GM13976 (cell line): ENCODE data around the gene BAHD1.

Source experiments
- DNase-seq: peaks from one replicate; pipeline ENCODE4 v3.0.0; 2012; ENCODE audit warnings: low spot score
- in situ Hi-C: fragments of 300-500 bp; cut with MboI; formaldehyde crosslinking; loops from one replicate; pipeline ENCODE4 v1.12.0; 2022; ENCODE audit warnings: low sequenced_read_pairs, mixed read lengths, inconsistent platforms; ENCODE audit not compliant: unreplicated experiment
- TF ChIP-seq, protein P1 (sequence below): IDR thresholded peaks from 2 replicates; pipeline ENCODE4 v1.5.1; 2012; ENCODE audit warnings: borderline replicate concordance, mild to moderate bottlenecking; ENCODE audit not compliant: insufficient read depth; ENCODE audit errors: extremely low read depth, missing control alignments, control extremely low read depth

The BAHD1 gene

DNA sequence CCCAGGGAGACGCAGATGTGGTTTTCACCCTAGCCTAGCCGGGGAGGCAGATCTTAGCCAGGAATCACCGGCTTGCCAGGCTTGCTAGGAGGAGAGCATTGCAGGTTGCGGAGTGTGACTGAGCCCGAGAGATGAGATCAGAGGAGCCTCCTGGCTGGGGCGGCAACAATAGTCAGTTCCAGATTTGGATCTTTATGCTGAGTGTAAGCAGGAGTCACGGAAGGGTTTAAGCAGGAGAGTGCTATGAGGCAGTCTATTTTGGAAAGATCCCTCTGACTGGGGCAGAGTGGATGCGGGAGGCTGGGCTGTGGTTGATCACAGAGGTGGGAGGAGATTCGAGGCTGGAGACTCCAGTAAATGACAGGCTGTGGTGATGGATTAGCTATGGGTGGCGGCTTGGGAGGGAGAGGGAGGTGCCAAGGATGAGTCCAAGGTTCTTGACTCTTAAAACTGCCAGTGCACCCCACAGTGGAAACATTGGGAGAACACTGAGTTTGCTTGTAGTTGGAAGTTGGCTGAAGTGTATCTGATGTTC lies 10.4 kb upstream of the BAHD1 start:
- in situ Hi-C loops = no loop called here
- no peak for DNase-seq
- TF ChIP-seq, protein P1, sequence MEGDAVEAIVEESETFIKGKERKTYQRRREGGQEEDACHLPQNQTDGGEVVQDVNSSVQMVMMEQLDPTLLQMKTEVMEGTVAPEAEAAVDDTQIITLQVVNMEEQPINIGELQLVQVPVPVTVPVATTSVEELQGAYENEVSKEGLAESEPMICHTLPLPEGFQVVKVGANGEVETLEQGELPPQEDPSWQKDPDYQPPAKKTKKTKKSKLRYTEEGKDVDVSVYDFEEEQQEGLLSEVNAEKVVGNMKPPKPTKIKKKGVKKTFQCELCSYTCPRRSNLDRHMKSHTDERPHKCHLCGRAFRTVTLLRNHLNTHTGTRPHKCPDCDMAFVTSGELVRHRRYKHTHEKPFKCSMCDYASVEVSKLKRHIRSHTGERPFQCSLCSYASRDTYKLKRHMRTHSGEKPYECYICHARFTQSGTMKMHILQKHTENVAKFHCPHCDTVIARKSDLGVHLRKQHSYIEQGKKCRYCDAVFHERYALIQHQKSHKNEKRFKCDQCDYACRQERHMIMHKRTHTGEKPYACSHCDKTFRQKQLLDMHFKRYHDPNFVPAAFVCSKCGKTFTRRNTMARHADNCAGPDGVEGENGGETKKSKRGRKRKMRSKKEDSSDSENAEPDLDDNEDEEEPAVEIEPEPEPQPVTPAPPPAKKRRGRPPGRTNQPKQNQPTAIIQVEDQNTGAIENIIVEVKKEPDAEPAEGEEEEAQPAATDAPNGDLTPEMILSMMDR = no peak

DNA sequence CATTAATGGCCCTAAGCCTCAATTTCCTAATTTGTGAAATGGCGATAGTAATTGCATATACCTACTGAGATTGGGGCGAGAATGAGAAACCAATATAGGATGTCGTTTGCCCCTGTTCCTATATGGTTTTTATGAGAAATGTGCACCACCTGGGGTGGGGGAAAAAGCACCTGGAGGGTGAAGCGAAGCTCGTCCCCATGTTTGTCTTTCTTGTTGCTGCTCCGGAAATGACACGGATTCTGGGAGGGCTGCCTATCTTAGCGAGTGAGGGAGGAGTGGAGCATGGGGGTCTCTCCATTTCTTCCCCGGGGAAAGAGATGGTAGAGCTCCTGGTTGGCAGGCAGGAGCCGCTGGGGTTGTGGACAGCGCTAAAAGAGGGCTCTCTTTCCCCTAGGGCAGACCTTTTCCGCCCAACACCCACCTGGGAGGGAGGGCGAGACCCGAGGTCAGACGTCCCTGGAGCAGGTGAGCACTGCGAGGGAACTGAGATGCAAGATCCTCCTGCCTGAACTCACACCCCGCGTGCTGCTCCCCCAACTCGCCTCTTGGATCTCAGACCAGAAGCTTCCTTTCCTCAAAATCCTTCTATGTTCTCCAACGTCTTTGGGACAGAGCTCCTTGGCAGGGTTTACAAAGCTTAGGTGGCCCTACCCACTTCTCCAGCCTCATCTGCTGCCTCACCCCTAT lies 5.6 kb upstream of the BAHD1 start:
- in situ Hi-C loops = no loop called here
- TF ChIP-seq, protein P1 = no peak
- no peak for DNase-seq

DNA sequence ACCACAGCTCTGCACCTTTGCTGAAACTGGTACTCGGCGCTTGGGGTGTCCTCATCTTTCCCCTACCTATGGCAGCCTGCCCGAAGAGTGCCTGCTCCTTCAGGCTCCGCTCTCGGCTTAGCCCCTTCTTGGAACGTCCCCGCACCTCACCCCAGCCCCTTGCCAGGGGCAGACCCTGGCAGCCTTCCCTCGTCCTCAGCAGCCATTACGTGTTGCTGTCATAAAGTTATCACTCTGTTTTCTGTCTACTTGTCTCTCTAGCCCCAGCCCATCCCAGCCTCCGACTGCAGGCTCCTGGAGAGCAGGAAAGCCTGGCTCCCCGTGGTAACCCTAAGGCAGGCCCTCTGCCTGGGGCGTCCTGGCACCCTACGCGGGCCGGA lies 5.1 kb upstream of the BAHD1 start:
- DNase-seq = no peak
- TF ChIP-seq, protein P1 = no peak
- in situ Hi-C loops = no loop called here

DNA sequence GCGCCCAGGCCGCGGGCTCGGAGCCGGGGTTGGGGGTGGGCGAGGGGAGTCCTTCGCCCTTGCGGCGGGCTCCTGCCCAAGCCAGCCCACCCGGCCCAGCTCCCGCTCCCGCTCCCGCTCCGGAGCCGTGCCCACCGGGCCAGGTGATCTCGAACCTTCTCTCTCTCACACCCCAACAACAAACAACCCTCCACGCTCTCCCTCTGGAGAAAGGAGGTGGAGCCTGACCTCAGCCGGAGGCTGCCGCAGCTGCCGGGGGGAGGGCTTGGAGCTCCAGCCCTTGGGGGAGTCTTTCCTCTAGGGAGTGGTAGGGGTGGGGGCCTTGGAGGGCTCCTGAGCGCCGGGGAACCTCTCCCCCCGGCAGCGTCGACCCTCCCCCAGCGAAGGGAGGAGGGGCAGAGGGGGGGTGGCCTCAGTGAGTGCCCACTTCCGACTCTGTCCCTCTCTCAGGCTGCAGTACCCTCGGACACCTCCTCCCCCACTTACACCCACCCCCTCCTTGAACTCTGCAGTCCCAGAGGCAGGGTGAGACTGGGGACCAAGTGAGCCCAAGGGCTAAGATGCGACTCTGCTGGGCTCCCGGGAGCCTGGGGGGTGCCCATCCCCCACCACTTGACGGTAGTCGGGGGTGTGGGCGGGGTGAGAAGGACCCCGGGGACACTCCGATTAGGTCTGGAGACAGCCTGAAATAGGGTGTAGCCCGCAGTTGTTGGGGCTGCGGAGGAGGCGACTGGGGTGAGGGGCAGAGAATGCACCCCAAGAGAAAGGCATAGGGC lies 4.4 kb upstream of the BAHD1 start:
- TF ChIP-seq, protein P1 = no peak
- in situ Hi-C loops = no loop called here
- no peak for DNase-seq

DNA sequence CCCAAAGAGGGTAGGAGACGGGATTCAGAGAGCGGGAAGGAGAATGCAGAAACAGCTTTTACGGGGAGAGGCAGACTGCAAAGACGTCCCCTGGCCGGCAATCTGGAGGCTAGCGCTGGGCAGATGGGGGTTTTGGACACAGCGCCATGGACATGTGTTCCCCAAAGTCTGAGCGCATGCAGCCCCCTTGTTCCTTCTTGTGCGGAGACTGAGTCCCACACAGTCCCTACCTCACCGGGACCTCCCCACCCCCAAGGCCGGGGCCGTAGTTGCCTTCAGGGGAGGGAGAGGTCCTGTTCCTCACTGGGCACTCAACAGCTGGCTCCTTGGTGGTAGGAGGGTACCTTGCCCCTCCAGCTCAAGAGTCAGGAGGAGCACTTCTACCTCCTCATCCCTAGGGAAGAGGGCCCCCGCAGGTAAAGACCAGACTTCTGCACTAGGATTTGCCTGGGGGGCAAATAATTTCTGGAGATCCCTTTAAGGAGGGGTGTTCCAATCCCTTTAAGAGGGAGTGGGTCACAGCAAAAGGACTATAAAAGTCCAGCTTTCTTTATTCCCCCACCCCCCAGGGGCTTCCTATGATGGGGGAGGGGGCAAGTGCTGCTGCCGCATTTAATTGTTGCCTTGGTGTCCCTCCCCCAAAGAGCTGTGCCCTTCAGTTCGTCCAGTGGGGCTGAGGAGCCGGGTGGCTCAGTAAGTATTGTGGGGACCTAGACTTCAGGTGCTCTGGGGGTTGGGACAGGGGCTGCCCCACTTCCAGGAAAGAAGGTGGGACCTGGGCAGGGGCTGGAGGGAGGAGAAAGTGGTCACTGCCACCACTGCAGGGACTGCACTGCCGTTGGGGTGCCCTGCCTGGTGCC lies 3.6 kb upstream of the BAHD1 start:
- DNase-seq = no peak
- in situ Hi-C loops = no loop called here
- TF ChIP-seq, protein P1 = no peak
